OCI-LY3 (cell line): ENCODE data around the gene MYOF.

Experiments
- CTCF ChIP-seq: fragments of 200-600, 300-600 bp; sonication (generic); IDR thresholded peaks from 2 replicates; pipeline ENCODE4 v1.5.1; 2014; ENCODE audit warnings: antibody characterized with exemption, low read length, low read depth
- EZH2phosphoT487 ChIP-seq: fragments of 200-600 bp; shearing (Covaris generic); IDR thresholded peaks from 2 replicates; pipeline ENCODE4 v1.6.1; 2018; ENCODE audit warnings: antibody characterized with exemption, mixed run types, low read depth

DNA sequence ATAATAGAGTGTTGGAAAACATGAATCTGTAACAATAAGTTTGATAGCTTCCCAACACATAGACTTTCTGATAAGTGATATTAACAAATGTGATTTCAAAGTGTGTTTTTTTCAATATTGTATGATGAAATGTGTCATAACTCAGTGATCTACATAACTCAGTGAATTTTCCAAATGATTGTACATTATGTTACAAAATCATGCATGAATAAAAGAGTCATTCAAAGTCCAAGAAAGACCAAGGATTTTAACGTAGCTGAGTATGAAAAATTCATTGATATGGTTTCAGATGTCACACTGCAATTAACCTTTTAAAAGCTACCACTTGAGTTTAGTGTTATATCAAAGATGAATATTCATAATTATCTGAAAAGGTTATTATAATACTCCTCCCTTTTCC, 111.2 kb downstream of the MYOF start:
- TF ChIP-seq CTCF (no peak), EZH2phosphoT487 (no peak)
